ENCODE data around the gene MPP2.
"Not testable (repeated sequence)": the region's sequence is repeated elsewhere in the genome, so short reads cannot be mapped to it uniquely, and the experiment has no call there.

The MPP2 gene, protein sequence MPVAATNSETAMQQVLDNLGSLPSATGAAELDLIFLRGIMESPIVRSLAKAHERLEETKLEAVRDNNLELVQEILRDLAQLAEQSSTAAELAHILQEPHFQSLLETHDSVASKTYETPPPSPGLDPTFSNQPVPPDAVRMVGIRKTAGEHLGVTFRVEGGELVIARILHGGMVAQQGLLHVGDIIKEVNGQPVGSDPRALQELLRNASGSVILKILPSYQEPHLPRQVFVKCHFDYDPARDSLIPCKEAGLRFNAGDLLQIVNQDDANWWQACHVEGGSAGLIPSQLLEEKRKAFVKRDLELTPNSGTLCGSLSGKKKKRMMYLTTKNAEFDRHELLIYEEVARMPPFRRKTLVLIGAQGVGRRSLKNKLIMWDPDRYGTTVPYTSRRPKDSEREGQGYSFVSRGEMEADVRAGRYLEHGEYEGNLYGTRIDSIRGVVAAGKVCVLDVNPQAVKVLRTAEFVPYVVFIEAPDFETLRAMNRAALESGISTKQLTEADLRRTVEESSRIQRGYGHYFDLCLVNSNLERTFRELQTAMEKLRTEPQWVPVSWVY

DNA sequence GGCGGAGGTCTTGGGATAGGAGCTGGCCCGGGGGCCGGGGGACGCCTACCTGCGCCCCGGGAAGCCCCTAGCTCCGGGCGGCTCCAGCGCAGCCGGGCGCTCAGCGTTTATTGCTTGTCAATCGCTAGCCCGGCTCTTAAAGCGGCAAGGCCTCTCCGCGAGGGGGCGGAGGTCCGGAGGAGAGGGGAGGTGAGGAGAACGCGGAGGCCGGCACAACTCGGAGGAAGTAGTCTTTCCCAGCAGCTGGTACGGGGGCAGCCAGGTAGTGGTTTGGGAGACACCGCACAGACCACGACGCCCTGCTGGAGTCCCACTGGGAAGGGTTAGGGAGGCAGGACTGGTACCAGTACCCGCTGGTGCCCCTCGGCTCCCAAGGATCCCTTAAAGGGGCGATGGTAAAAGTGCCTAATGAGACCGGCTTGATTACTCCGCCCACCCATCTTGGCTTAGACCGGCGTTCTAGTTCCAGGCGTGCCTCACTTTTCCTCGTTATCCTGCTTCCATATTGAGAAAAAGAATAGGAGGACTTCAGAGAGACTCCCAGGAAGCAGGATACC lies at the start of gene MPP2:
Gene MPP2 (minus strand): TSS at position 112 of the 557 bp plus-strand sequence. CDS start 3,076 bp downstream, outside the sequence.
- DNase-seq (ENCODE audit: low read depth in 2 of 2) = peak; percentile 40 to 44

DNA sequence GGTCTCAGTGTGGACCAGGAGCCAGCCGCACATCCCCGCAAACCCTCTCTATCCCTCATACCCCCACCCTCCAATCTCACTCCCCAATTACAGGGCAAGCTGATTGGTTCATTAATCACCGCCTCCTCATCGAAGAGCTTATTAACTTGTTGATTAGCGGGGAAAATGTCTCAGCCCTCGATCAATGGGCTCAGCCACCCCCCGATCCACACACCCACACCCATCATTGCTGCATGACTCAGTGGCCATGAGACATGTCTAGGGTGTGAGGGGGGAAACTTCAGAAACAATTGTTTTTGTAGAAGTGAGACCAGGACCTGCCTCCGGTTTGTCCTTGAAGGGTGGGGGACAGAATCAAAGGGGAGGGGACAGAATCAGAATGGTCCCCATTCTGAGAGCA lies 48.9 kb upstream of the MPP2 start:
- DNase-seq (ENCODE audit: low read depth in 2 of 2) = no peak

DNA sequence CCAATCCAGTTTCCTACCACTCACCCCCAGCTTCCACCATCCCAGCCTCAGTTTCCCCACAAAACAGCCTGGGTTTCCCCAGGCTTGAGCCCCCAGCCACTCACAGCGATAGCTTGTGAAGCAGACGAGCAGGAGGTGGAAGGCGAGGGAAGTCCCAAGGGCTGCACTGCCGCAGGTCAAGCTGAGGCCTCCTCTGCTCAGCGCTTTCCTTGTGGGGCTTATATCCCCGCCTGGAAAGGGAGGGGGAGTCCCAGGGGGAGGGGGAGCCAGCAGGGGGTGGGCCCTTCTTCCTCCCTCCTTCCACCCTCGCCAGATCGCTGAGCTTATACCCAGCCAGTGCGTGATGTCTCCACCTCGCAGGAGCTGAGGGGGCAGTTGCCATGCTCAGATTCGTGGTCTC lies 46.4 kb upstream of the MPP2 start, which contains the start of gene PYY:
Gene PYY (minus strand): TSS at position 195 of the 400 bp plus-strand sequence. CDS start 457 bp downstream, outside the sequence.
- no peak for DNase-seq (ENCODE audit: low read depth in 2 of 2)

DNA sequence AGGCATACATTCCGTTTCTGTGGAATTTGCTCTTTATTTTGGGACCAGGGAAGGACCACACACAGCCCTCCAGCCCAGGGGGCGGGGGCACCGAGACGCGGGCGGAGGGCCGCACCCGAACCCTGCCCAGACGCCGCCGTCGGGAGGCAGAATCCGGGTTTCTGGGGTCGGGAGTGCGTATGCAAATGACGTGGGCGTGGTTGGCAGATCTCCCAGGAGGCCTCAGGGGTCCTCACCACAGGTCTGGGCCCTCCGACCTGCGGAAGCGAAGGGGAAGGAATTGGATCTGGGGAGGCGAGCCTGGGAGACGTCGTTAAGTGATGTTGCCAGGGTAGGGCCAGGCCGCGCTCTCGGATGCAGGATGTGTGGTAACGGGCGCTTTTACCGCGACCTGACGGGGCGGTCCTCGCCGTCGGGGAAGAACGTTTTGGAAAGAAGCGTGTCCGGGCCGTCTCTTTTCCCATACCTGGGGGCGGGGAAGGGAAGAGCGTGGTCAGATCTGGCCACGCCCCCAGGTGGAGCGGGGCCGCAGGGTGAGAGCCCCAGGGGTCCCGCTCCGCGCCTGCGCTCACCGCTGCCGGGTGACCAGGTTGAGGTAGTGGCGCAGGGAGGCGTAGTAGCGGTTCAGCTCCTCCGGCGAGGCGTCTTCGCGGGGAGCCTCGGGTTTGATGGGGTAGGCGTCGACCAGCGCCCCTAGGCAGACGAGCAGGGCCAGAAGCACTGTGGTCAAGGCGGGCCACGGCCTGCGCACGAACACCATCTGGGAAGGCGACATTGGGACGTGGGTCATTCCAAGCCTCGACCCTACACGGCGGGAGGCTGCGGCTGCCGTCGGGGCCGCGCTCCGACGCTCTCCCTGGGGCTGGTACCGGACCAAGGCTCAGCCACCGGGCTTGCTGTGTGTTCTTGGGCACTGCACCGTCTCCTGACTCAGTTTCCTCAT lies 45.7 kb upstream of the MPP2 start:
- no peak for DNase-seq (ENCODE audit: low read depth in 2 of 2)

DNA sequence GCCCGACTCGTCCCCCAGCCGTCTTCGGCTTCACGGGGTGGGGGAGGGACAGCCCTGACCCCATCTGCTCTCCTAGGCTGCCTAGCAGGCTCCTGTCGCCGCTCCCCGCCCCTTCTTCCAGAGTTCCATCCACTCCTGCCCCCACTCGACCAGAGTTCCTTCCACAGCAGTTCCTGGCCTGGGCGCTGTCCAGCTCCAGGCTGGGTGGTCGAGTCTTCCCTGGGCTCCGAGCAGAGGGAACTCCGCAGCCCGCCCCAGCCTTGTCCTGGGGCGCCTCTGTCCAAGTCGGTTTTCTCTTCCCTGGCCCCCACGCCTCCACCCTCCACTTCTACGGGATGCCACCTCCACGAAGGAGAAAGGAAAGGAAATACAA lies 45.0 kb upstream of the MPP2 start:
- DNase-seq (ENCODE audit: low read depth in 2 of 2) = no peak

DNA sequence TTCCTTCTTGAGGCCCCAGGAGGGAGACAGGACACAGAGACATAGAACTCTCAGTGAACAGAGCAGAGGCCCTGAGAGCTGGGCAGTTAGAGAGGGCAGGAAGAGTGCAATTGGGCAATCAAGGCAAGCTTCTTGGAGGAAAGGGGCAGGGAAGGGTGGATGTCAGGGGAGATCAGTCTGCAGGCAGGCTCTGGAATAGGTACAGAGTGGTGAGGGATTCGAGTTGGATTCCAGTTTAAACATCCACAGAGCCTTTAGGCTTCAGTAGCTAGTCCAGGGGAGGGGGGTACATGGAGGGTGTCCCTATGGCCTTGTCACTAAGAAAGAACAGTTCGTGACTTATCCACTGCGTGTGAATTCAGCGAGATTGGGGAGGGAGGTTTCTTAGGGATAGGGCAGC lies 44.4 kb upstream of the MPP2 start:
- DNase-seq (ENCODE audit: low read depth in 2 of 2) = no peak

DNA sequence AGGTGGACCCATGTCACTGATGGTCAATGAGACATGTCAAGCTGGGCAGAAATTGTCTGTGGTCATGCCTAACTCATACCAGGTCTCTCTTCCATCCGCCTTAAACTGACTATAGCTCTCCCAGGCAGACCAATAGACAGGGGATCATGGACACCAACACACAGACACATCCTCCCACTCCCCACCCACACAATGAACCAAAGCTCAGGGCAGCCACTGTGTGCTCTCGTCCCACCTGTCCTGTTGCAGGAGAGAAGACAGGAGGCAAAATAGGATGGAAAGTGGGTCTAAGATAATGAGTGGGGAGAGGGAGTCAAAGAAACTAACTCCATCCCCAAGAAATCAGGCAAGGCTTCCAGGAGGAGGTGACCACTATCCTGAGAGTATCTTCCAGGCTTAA lies 43.2 kb upstream of the MPP2 start:
- DNase-seq (ENCODE audit: low read depth in 2 of 2) = no peak

DNA sequence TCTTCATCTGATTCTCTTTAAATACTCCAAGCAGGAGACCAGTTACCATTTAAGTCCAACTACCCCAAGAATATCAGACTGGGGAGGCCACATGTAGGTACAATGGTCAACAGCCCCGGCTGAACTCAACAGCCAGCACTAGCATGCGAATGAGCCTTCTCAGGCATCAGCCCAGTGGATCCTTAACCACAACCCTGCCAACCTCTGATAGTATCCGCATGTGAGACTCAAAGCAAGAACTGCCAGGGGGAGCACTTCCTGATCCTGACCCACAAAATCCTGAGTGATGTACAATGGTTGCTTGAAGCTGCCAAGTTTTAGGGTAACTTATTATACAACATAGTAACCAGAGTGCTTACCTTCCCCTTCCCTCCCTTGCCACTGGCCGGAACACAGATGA lies 42.4 kb upstream of the MPP2 start:
- no peak for DNase-seq (ENCODE audit: low read depth in 2 of 2)

DNA sequence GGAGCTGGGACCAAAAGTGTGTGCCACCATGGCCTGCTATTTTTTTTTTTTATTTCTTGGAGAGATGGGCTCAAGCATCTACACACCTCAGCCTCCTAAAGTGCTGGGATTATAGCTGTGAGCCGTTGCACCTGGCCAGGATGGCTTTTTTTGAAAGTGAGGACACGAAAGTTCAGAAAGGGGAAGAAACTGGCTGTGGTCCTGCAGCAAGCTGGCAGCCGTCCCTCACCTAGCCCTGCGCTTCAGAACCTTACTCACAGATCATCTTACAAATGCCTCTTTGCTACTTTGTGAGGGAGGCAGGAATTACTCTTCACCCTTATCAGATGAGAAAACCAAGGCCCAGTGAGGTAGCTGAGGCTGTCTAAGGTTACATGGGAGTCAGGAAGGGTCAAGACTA lies 39.4 kb upstream of the MPP2 start:
- DNase-seq (ENCODE audit: low read depth in 2 of 2) = no peak

DNA sequence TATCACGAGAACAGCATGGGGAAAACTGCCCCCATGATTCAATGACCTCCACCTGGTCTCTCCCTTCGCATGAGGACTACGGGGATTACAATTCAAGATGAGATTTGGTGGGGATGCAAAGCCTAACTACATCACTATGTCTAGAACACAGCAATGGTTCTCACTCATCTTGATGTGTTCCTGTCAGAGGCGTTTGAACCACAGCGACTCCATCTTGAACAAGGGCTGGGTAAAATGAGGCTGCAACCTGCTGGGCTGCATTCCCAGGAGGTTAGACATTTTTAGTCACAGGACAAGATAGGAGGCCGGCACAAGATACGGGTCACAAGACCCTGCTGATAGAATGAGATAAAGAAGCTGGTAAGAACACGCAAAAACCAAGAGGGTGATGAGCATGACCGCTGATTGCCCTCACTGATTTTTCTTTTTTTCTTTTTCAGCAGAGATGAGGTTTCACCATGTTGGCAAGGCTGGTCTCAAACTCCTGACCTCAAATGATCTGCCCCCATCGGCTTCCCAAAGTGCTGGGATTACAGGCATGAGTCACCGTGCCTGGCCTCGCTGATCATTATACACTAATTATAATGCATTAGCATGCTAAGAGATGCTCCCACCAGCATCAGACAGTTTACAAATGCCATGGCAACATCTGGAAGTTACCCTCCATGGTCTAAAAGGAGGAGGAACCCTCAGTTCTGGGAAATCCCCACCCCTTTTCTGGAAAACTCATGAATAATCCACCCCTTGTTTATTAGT lies 37.9 kb upstream of the MPP2 start:
- DNase-seq (ENCODE audit: low read depth in 2 of 2) = no peak

DNA sequence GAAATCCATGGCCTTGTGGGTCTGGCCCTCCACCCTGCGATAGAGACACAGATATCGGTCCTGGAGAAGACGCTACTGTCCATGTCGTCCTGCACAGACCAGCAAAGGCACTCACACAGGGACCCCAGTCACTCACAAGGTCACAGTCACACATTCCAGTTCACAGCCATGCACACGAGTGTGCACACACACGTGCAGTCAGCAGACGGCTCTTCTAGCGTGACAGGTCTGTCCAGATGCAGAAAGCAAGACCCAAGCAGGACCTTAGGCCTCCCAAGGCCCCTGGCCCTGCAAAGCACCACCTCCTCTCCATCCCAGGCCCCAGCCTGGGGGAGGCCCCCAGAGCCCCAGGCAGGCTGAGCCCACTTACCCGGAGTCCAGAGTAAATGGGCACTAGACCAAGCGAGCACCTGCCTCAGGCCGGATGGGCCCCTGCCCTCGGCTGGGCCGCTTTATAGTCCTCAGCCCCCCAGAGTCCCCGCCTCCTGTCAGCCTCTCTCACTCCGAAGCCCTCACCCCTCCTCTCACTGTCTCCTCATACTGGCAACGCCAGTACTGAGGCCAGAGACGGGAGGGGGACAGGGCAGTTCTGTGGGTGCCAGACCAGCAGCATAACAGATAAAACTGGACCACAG lies 34.8 kb upstream of the MPP2 start, which contains the start of gene PPY:
Gene PPY (minus strand): TSS at position 426 of the 635 bp plus-strand sequence. CDS start 822 bp downstream, outside the sequence.
- DNase-seq (ENCODE audit: low read depth in 2 of 2) = no peak

DNA sequence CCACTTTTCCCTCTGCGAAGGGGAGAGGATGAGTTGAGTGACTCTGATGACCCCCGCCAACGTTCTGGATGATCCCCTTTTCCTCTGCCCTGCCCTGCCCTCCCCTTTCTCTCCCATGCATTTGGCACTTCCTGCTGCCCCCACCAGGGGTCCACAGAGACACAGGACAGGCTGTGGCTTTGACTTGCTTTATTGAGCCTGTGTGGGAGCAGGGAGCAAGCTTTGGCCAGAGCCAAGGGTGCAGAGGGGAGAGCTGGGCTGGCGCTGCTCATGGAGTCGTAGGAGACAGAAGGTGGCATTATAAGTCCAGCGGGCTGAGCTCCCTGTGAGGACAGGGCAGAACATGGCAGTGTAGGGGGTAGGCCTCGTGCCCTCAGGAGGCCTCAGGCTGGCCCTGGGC lies 33.3 kb upstream of the MPP2 start:
- no peak for DNase-seq (ENCODE audit: low read depth in 2 of 2)

DNA sequence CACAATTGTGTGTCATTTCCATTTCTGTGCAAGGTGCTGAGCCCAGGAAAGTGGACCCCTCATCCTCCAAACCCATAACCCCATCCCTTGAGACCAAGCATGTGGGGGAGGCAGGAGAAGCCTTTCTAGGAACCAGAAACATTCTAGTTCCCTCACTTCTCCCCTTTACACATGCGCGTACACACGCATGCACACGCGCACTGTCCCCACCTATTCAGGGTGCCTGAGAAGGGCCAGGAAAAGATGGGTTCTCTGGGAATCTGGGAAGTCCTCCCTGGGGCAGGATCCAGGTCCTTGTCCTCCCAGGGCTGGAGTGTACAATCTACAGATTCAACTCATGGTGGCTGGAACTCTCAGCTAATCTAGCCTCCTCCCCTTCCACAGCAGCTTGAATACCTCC lies 32.5 kb upstream of the MPP2 start:
- DNase-seq (ENCODE audit: low read depth in 2 of 2) = no peak

DNA sequence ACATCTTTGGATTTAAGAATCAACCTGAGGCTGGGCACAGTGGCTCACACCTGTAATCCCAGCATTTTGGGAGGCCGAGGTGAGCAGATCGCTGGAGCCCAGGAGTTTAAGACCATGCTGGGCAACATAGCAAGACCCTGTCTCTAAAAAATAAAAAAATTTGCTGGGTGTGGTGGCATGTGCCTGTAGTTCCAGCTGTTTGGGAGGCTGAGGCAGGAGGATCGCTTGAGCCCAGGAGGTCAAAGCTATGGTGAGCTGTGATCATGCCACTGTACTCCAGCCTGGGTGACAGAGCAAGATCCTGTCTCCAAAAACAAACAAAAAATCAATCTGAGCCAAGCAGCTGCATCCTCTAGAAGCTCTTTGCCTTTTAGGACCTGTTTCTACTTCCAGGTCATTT lies 32.1 kb upstream of the MPP2 start:
- not testable (repeated sequence) for DNase-seq (ENCODE audit: low read depth in 2 of 2)

DNA sequence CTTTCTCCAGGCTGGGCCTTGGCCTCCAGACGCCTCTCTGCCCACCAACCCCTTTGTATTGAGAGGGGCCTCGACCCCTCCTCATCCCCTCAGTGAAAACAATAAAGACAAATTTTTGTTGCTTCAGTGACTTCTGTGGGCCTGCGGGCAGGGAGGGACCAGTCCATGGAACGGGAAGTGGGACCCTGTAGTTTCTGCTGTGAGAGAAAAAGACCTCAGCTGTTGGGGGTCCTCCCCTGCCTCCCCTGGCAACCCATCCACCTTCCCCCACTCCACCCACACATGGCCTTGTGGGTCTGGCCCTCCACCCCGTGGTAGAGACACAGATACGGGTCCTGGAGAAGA lies 31.5 kb upstream of the MPP2 start:
- DNase-seq (ENCODE audit: low read depth in 2 of 2) = no peak

DNA sequence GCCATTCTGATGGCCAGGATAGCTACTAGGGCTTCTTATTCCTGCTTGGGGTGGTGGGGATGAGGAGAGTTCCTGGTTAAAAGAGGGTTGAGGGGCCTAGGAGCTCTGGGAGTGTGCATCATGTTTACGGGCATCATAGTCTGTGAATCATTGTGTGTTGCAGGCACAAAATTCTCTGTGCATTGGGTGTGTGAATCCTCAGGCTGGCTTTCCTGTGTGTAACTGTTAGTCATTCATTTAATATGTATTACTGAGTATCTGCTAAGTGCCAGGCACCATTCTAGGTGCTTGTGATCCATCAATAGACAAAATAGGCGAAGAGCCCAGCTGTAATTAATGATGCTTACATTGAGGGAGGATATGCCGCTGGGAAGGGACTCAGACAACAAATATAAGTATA lies 29.1 kb upstream of the MPP2 start:
- DNase-seq (ENCODE audit: low read depth in 2 of 2) = no peak

DNA sequence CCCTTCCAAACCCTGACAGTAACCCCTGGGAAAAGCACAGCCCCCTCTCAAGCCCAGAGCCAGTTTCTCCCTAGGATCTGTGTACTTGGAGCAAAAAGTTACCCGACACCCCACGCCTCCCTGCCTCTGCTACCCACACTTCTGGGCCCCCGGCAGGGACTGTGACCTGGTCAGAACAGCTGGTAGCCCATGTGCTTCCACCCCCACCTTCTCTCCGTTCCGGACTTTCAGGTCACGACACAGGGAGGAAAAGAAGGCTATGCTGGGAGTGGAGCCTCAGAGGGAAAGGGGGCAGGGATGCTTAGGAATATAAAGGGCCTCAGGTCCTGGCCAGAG lies 28.6 kb upstream of the MPP2 start:
- no peak for DNase-seq (ENCODE audit: low read depth in 2 of 2)

DNA sequence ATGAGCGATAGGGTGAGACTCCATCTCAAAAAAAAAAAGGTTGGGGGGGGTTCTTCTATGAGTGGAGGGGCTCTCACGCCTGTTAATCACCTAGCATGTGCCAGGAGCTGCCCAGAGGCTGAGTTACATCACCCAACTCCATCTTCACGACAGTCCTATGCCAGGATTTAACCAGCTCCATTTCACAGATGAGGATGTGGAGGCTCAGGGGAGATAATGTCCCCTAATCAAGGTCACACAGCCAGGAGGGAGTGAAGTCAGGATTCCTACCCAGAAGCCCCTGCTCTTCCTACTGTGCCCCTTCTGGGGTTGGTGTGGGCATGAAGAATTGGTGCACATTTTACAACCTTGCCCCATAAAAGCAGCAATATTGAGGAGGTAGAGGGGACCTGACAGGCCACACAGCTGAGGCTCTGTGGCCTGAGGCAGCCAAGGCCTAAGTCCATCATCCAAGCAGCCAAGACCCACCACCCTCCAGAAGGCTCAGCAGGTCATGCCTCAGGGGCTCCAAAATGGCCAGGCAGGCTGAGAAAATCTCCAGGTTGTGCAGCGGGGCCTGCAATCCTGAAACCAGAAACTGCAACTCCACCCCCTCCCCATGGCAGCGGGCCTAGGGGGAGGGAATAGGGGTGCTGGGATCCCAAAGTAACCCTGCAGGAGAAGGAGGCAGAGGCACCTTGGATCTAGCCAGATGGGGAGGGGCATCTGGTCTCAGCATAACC lies 28.0 kb upstream of the MPP2 start:
- no peak for DNase-seq (ENCODE audit: low read depth in 2 of 2)

DNA sequence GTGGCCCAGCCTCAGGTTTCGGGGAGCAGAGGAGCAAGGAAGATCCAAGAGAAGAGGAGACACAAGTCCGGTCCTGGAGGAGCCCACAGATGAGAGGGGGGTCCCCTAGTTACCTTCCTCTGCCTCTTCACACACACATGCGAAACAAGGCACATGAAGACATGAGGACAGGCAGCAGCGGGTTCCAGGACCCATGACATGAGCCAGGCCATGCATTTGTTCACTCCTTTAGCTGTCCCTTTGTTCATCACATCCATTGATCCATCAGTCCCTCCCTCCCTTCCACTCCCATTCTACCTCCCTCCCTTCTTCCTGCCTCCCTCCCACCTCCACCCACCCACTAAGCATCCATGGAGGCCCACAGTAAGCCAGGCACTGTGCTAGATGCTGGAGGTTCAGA lies 25.6 kb upstream of the MPP2 start:
- DNase-seq (ENCODE audit: low read depth in 2 of 2) = no peak

DNA sequence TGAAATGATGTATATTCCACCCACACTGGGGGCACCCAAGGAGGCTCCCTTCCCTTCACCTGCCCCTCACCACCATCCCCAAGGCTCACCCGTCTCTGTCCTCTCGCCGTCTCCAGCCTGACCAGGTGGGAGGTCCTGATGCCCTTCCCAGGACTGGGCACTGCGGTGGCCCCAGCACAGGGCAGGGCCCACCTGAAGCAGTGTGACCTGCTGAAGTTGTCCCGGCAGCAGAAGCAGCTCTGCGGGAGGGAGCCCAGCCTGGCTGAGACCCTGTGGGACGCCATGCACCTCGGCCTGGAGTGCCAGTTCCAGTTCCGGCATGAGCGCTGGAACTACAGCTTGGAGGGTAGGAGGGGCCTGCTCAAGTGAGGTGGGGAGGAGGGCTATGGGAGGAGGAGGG lies 25.0 kb upstream of the MPP2 start:
- no peak for DNase-seq (ENCODE audit: low read depth in 2 of 2)
